ENCODE measurements around the gene GDPD4. TPM values are rescaled to one million over a fixed set of nuclear protein-coding genes. Genes with fewer than 3 reads are reported as not detected.

Gene GDPD4
- total RNA-seq, 4 donors from 2014 or later = not detected

DNA sequence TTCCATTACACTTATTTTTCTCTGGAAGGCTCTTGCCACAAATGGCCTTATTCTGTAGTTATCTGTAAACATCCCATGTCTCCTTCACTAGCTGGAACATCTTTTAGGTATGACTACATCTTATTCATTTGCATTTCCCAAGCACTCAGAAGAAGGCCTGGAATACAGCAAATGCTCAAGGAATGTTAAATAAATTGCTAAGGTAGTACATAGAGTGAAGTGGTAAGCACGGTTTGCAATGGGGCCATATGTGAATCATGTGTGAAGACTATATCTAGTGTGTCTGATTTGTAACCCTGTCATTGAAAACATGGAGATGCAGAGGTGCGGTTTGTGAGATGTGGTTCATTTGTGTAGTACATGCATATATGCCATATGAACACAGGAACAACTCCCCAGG is 33.5 kb downstream of the GDPD4 start:
- Histone ChIP-seq H3K9me3 (peaks cover 0 to 9% (median 7%) of the 10 kb centered on the region in 4 donors), H3K4me3 (no peak overlapping the region), H3K4me1 (no peaks in the 10 kb centered on the region), H3K27me3 (no peaks in the 10 kb centered on the region), H3K27ac (replicated peaks in 1 of 4) (no peak overlapping the region), H3K36me3 (no peaks in the 10 kb centered on the region)
- intact Hi-C loops (cut with DNase I) = no loop called here
- TF ChIP-seq POLR2A (IDR thresholded peaks at IDR 0.05; ENCODE audit: low read depth) (no peak), POLR2AphosphoS5 (IDR thresholded peaks at IDR 0.05) (no peak), EP300 (IDR thresholded peaks at IDR 0.05) (no peak), CTCF (IDR thresholded peaks at IDR 0.05) (no peak)
- WGBS = 92% methylated on average over 2 of the region's 2 CpGs
- no peak for DNase-seq (ENCODE audit: extremely low spot score)

- H3K4me3 ChIP-seq = no peak overlapping the region
- intact Hi-C loops (cut with DNase I) = no loop called here
- no peak for DNase-seq (ENCODE audit: extremely low spot score)
- no peak overlapping the region for H3K27ac ChIP-seq (replicated peaks in 1 of 4)
- H3K36me3 ChIP-seq = no peaks in the 10 kb centered on the region
- H3K27me3 ChIP-seq = no peaks in the 10 kb centered on the region
- peaks cover 0 to 17% (median 16%) of the 10 kb centered on the region in 4 donors for H3K9me3 ChIP-seq
- no peaks in the 10 kb centered on the region for H3K4me1 ChIP-seq
- TF ChIP-seq CTCF (IDR thresholded peaks at IDR 0.05) (no peak), POLR2AphosphoS5 (IDR thresholded peaks at IDR 0.05) (no peak), EP300 (IDR thresholded peaks at IDR 0.05) (no peak), POLR2A (IDR thresholded peaks at IDR 0.05; ENCODE audit: low read depth) (no peak)
- WGBS = 87% methylated on average over 1 of the region's 1 CpG
Measured at GRCh38 chr11:77266766-77267165, 34.7 kb downstream of the GDPD4 start.

GRCh38 chr11:77262803-77263202 is 38.7 kb downstream of the GDPD4 start:
- DNase-seq (ENCODE audit: extremely low spot score) = no peak
- H3K27ac ChIP-seq (replicated peaks in 1 of 4) = no peak overlapping the region
- peaks cover 0 to 23% (median 21%) of the 10 kb centered on the region in 4 donors for H3K9me3 ChIP-seq
- TF ChIP-seq POLR2A (IDR thresholded peaks at IDR 0.05; ENCODE audit: low read depth) (no peak), EP300 (IDR thresholded peaks at IDR 0.05) (no peak), CTCF (IDR thresholded peaks at IDR 0.05) (no peak), POLR2AphosphoS5 (IDR thresholded peaks at IDR 0.05) (no peak)
- H3K36me3 ChIP-seq = no peaks in the 10 kb centered on the region
- H3K4me1 ChIP-seq = no peaks in the 10 kb centered on the region
- H3K4me3 ChIP-seq = no peak overlapping the region
- no peaks in the 10 kb centered on the region for H3K27me3 ChIP-seq
- intact Hi-C loops (cut with DNase I) = no loop called here

DNA sequence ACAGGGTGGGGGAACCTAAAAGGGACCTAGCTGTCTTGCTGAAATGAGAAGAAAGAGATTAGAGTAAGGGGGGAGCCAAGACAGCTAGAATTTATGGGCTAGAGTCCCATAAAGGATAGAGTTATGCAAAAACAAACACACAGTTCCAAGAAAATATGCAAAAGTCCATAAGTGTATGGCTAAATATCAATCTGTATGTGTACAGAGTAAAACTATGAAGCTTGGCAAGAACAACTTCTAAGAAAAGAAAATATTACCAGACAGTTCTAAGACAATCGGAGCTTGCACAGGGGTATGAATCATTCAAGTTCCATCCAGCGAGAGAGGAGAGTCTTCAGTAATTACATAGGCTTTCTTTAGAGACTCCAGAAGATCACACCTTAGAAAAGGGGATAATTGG is 41.8 kb downstream of the GDPD4 start:
- no peaks in the 10 kb centered on the region for H3K36me3 ChIP-seq
- no peaks in the 10 kb centered on the region for H3K4me1 ChIP-seq
- no peaks in the 10 kb centered on the region for H3K27me3 ChIP-seq
- no peak overlapping the region for H3K27ac ChIP-seq (replicated peaks in 1 of 4)
- DNase-seq (ENCODE audit: extremely low spot score) = no peak
- TF ChIP-seq POLR2AphosphoS5 (IDR thresholded peaks at IDR 0.05) = no peak
- no peak for TF ChIP-seq EP300 (IDR thresholded peaks at IDR 0.05)
- TF ChIP-seq CTCF (IDR thresholded peaks at IDR 0.05) = no peak
- TF ChIP-seq POLR2A (IDR thresholded peaks at IDR 0.05; ENCODE audit: low read depth) = no peak
- peaks cover 0 to 23% (median 21%) of the 10 kb centered on the region in 4 donors for H3K9me3 ChIP-seq
- 57% methylated on average over 2 of the region's 2 CpGs for WGBS
- intact Hi-C loops (cut with DNase I) = no loop called here
- no peak overlapping the region for H3K4me3 ChIP-seq

DNA sequence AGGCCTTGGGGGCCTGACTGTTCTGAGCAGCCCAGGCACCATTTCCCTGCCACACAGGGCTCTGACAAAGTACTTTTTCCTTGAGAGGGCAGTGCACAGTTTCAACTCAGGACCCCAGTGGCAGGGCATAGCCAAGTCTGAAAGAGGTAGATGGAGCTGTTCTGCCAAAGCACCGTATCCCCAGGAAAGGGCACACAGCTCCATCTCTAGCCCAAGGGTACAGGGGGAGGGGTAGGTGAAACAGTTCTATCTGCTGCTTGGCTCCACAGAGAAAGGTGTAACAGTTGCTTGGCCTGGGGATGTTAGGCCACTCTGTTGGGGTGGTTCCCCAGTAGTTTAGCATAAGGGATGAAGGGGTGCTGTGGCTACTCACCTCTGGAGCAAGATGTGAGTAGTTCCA is 47.8 kb downstream of the GDPD4 start:
- WGBS = 90% methylated on average over 1 of the region's 1 CpG
- Histone ChIP-seq H3K4me1 (no peaks in the 10 kb centered on the region), H3K27ac (replicated peaks in 1 of 4) (no peak overlapping the region), H3K9me3 (peaks cover 0 to 9% (median 6%) of the 10 kb centered on the region in 4 donors), H3K4me3 (no peak overlapping the region), H3K36me3 (no peaks in the 10 kb centered on the region), H3K27me3 (peaks cover 0 to 7% (median 0%) of the 10 kb centered on the region in 4 donors)
- TF ChIP-seq CTCF (IDR thresholded peaks at IDR 0.05) (no peak), POLR2AphosphoS5 (IDR thresholded peaks at IDR 0.05) (no peak), POLR2A (IDR thresholded peaks at IDR 0.05; ENCODE audit: low read depth) (no peak), EP300 (IDR thresholded peaks at IDR 0.05) (no peak)
- no peak for DNase-seq (ENCODE audit: extremely low spot score)
- intact Hi-C loops (cut with DNase I) = no loop called here

Measured in esophagus muscularis mucosa (tissue), 4 donors.